Measurements from ENCODE around the gene MAP2. TPM values are rescaled to one million over a fixed set of nuclear protein-coding genes. Genes with fewer than 3 reads are reported as not detected.

Gene MAP2
- total and polyA plus RNA-seq, 2 of the 8 experiments (the other 6 are each of a cell fraction or from before 2014, with no cell fraction given): 5.9 to 9.4 TPM

- Histone ChIP-seq H3K79me2 (ENCODE audit: control insufficient read depth in 1 of 2, insufficient read depth in 2 of 2, low read length in 2 of 2) (no peaks in the 10 kb centered on the region), H3K4ac (replicated peaks; ENCODE audit: insufficient read length, low read depth, low read length) (no peak overlapping the region), H3K9me3 (ENCODE audit: insufficient read depth in 2 of 2, low read depth in 1 of 2, low read length in 1 of 2) (0 out of 4 replicates have a peak, but pooled peaks cover 0 to 2% of the 10 kb centered on the region in 2 experiments), H3K79me1 (ENCODE audit: low read depth, low read length) (no peaks in the 10 kb centered on the region), H2BK12ac (ENCODE audit: low read depth, low read length) (no peak overlapping the region), H2AK5ac (ENCODE audit: low read depth, low read length) (no peak overlapping the region), H3K27me3 (replicated peaks in 1 of 4; ENCODE audit: control insufficient read depth in 3 of 4, extremely low read depth in 1 of 4, insufficient read depth in 3 of 4, low read length in 3 of 4) (no peaks in the 10 kb centered on the region), H4K91ac (replicated peaks; ENCODE audit: insufficient read length, low read length) (no peak overlapping the region), H3K36me3 (ENCODE audit: control insufficient read depth in 2 of 4, insufficient read depth in 4 of 4, low read length in 3 of 4) (no peaks in the 10 kb centered on the region), H3K56ac (replicated peaks; ENCODE audit: insufficient read length, low read depth, low read length) (no peak overlapping the region), H2BK20ac (ENCODE audit: low read length) (no peak overlapping the region), H3K18ac (ENCODE audit: extremely low read depth, low read length) (no peak overlapping the region), H2BK120ac (replicated peaks; ENCODE audit: low read depth, low read length) (no peak overlapping the region), H2BK15ac (ENCODE audit: low read length) (no peak overlapping the region), H3K9ac (replicated peaks in 1 of 4; ENCODE audit: extremely low read depth in 1 of 4, low read depth in 3 of 4, low read length in 3 of 4) (no peak overlapping the region), H4K5ac (ENCODE audit: insufficient read length, low read depth, low read length) (no peak overlapping the region), H2BK5ac (ENCODE audit: low read depth, low read length) (no peak overlapping the region), H3K27ac (ENCODE audit: low read depth, low read length) (no peak overlapping the region), H3K4me2 (ENCODE audit: insufficient read depth in 1 of 2, low read depth in 2 of 2, low read length in 2 of 2) (no peak overlapping the region), H3K14ac (ENCODE audit: insufficient read length) (no peak overlapping the region), H3K4me3 (ENCODE audit: extremely low read depth in 1 of 4, insufficient read depth in 2 of 4, low read depth in 3 of 4, low read length in 4 of 4) (no peak overlapping the region), H3K23ac (ENCODE audit: insufficient read length) (no peak overlapping the region), H4K20me1 (replicated peaks in 1 of 2; ENCODE audit: control insufficient read depth in 1 of 2, insufficient read depth in 2 of 2, low read length in 2 of 2) (no peaks in the 10 kb centered on the region), H3K23me2 (ENCODE audit: low read depth, low read length) (no peaks in the 10 kb centered on the region), H2AFZ (ENCODE audit: low read length) (no peak overlapping the region), H3K4me1 (replicated peaks in 1 of 4; ENCODE audit: control insufficient read depth in 3 of 4, insufficient read depth in 4 of 4, low read length in 3 of 4) (peaks cover 0 to 3% (median 2%) of the 10 kb centered on the region in 4 experiments; a peak in 2 of 7 replicates), H4K8ac (ENCODE audit: extremely low read depth, insufficient read depth, low read length) (no peak overlapping the region)
- no peak for FAIRE-seq
- POLR2A ChIA-PET (ENCODE audit: partially characterized antibody): interaction anchor here (0.6 kb wide), 1 partner anchor 62 kb away, joined by 3 read pairs; no protein-coding TSS in a partner anchor
- CTCF ChIA-PET (ENCODE audit: partially characterized antibody): no interaction called here
- WGBS, 2 experiments (ENCODE audit: extremely low coverage in 1 of 2, insufficient coverage in 1 of 2, insufficient read length in 1 of 2, insufficient replicate concordance in 2 of 2, low coverage in 1 of 2, low lambda C conversion rate in 2 of 2, missing lambda C conversion rate in 1 of 2): 87% methylated on average over 8 of the region's 8 CpGs; no CpG with 5 or more reads in 1 of the 2 experiments
- DNase-seq (ENCODE audit: low read depth in 1 of 2, low spot score in 2 of 2): no peak
- TF ChIP-seq HDAC2 (IDR thresholded peaks at IDR 0.05; ENCODE audit: borderline replicate concordance in 1 of 2, low read depth in 2 of 2, low read length in 2 of 2) (no peak), SIN3A (conservative IDR thresholded peaks at IDR 0.05 in 1 of 2, IDR thresholded peaks at IDR 0.05 in 1 of 2; ENCODE audit: low read depth in 1 of 2, low read length in 2 of 2) (no peak), KDM4A (IDR thresholded peaks at IDR 0.05; ENCODE audit: low read depth, low read length, severe bottlenecking) (no peak), BRCA1 (IDR thresholded peaks at IDR 0.05; ENCODE audit: low read depth, low read length) (no peak), SP1 (IDR thresholded peaks at IDR 0.05; ENCODE audit: low read depth, low read length) (no peak), SRF (IDR thresholded peaks at IDR 0.05; ENCODE audit: low read depth, low read length) (no peak), CHD2 (IDR thresholded peaks at IDR 0.05; ENCODE audit: low read length) (no peak), CTBP2 (IDR thresholded peaks at IDR 0.05; ENCODE audit: borderline replicate concordance, insufficient read depth, insufficient read length, low read length) (no peak), MAX (IDR thresholded peaks at IDR 0.05) (no peak), TAF7 (optimal IDR thresholded peaks at IDR 0.05; ENCODE audit: borderline replicate concordance, low read depth, low read length) (no peak), YY1 (IDR thresholded peaks at IDR 0.05; ENCODE audit: low read depth, low read length) (no peak), TCF12 (IDR thresholded peaks at IDR 0.05; ENCODE audit: low read depth, low read length) (no peak), EGR1 (IDR thresholded peaks at IDR 0.05; ENCODE audit: borderline replicate concordance, low read depth, low read length) (no peak)
These were observed 270.9 kb downstream of the MAP2 start for GRCh38 chr2:209694748-209695147.

Data from H1 (cell line).